A549 (cell line): ENCODE results near the gene DAB2.

Experiments used
- CEBPB ChIP-seq, 2 experiments: fragments of >200 bp in 1 of 2; sonication (Bioruptor Twin) in 1 of 2; formaldehyde crosslinking in 1 of 2; IDR thresholded peaks; 2 replicates each; pipeline ENCODE4 v1.6.1; 2012 to 2016
- PHF8 ChIP-seq: fragments of 200-600 bp; sonication (generic); IDR thresholded peaks from 2 replicates; pipeline ENCODE4 v1.6.1; 2016; ENCODE audit warnings: low read depth, mild to moderate bottlenecking, antibody characterized with exemption, moderate library complexity, borderline replicate concordance
- POLR2A ChIP-seq: IDR thresholded peaks from 2 replicates; pipeline ENCODE4 v1.6.1; 2012; ENCODE audit warnings: mild to moderate bottlenecking, low read length
- RCOR1 ChIP-seq: fragments of 150-350 bp; IDR thresholded peaks from 2 replicates; pipeline ENCODE4 v1.6.1; 2014; ENCODE audit warnings: antibody characterized with exemption, low read length, low read depth
- TF ChIP-seq, protein P1 (sequence below): fragments of 150-350 bp; IDR thresholded peaks from 2 replicates; pipeline ENCODE4 v1.6.1; 2014; ENCODE audit warnings: low read depth, mild to moderate bottlenecking, low read length

DNA sequence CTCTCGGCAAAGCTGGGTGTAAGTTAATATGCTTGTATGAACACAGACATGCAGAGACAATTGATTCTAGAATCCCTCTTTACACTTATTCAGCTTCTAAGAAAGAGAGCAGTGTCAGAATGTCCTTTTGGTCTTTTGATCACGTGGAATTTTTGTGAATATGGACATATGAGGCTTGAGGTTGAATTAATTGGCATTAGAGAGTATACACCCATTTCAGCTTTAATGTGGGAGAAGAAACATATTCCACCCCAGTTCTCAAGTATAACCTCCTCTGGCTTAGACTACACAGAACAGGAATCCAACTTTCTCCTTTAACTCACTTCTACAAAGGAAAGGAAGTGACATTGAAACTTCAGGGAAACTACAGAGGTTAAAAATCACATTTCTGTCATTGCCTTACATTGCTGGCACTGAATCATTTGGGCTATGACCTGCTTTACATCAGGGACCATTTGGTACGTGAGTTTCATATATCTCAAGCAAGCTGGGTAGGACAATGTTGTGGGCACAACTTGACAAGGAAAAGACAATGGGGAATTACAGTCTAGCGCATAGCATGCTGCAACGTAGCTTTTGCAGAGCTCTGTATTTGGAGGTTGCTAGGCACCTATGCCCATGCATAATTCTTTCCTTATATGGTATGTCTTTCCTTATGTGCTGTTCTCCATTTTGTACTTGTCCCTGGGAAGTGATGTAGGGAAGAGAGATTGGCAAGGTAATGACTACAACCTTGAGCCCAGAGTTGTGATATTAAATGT lies 19.5 kb downstream of the DAB2 start:
- TF ChIP-seq, protein P1, sequence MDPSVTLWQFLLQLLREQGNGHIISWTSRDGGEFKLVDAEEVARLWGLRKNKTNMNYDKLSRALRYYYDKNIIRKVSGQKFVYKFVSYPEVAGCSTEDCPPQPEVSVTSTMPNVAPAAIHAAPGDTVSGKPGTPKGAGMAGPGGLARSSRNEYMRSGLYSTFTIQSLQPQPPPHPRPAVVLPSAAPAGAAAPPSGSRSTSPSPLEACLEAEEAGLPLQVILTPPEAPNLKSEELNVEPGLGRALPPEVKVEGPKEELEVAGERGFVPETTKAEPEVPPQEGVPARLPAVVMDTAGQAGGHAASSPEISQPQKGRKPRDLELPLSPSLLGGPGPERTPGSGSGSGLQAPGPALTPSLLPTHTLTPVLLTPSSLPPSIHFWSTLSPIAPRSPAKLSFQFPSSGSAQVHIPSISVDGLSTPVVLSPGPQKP = no peak
- no peak for TF ChIP-seq RCOR1
- TF ChIP-seq CEBPB (IDR thresholded peaks at IDR 0.05) = no peak
- no peak for TF ChIP-seq POLR2A
- no peak for TF ChIP-seq PHF8
